ENCODE results near the gene COA1. TPM values are rescaled to one million over a fixed set of nuclear protein-coding genes. Genes with fewer than 3 reads are reported as not detected.
"Not testable (repeated sequence)": the region's sequence is repeated elsewhere in the genome, so short reads cannot be mapped to it uniquely, and the experiment has no call there.

The COA1 gene
- total RNA-seq, 1 donor = 35.0 TPM

DNA sequence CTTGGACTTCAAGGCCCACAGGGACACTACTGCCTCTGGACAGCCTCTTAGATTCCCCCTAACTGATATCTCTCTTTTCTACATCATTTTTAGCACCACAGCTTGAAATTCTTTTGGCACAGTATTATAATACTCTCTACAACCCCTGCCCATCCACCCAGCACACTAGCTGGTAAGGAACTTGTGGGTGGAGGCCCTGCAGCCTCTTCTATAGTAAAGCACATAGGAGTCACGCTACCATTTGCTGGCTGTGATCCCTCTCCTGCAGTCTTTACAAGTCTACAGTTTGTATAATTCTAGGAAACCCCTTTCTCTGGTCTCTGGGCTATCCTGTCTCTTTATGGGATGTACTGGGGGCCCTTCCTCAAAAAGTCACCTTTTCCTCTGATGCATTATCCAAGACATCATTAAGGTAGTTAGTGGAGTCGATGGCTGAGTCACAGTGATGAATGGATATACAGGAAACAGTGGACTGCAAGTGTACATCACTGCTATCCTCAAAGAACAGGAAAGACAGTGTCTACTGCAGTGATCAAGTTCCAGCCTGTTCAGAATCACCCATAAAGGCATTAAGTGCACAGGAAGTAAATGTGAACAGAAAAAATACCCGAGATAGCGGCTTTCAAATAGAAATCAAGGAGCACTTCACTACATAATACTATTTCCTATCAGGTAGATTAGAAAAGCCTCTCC is 92.1 kb downstream of the COA1 start:
- no peak for DNase-seq (ENCODE audit: low read depth in 2 of 3, low spot score in 2 of 3)

DNA sequence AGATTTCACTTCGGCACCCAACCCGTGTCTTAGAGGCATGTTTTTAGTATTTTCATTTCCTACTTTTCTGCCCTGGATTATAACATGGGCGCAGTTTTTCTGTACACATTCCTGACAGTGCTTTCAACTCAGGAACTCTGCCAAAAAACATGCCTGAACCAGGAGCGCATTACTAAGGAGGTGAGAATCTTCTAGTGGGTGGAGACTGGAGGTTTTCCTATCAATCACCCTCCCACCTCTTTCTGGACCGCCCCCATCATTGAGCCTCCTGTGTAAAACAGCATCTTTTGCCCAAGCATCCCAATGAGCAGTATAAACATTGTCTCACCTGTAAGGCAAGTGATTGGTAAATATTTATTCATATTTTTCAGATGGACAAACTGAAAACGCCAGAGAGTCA is 93.2 kb downstream of the COA1 start:
- DNase-seq (ENCODE audit: low read depth in 2 of 3, low spot score in 2 of 3) = no peak

DNA sequence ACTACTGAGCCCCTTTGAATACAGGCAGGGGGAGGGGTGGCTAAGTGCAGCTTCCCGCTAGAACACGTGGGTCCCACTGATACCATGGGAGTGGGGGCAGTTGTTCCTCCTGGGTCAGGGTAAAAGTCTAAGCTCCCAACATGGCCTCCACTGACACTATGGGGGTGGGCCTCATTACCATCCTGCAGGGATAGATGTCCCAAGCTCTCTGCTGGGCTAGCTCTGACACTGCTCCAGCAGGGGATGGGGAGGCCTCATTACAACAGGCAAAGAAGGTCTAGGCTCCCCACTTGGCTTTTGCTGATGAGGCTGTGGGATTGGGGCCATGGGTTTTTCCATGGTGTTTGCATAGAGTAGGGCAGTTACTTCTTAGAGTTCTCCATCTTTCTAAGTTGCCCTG is 94.9 kb downstream of the COA1 start:
- DNase-seq (ENCODE audit: low read depth in 2 of 3, low spot score in 2 of 3) = no peak

DNA sequence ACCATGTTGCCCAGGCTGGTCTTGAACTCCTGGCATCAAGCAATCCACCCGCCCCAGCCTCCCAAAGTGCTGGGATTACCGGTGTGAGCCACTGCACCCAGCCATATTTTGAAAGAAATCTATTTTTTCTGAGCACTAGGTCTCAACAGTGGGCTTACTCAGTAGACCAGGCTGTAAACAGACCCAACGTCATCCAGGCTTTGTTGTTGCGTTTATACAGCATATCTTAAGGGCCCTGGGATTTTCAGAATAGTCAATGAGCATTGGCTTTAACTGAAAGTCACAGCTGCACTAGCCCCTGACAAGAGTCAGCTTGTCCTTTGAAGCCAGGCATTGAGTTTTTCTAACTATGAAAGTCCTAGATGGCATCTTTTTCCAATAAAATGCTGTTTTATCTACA is 96.6 kb downstream of the COA1 start:
- no peak for DNase-seq (ENCODE audit: low read depth in 2 of 3, low spot score in 2 of 3)

DNA sequence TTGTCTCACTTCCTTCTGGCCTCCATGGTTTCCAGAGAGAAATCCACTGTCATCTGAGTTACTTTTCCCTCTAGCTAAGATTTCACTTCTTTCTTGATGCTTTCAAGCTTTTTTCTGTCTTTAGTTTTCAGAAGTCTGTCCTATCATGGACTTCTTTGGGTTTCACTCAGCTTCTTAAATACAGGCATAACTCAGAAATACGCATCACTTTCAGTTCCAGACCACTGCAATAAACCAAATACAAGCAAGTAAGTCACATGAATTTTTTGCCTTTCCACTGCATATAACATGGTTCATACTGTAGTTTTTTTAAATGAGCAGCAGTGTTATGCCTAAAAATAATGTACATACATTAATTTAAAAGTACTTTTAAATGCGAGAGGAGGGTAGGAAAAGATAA is 97.8 kb downstream of the COA1 start:
- no peak for DNase-seq (ENCODE audit: low read depth in 2 of 3, low spot score in 2 of 3)

DNA sequence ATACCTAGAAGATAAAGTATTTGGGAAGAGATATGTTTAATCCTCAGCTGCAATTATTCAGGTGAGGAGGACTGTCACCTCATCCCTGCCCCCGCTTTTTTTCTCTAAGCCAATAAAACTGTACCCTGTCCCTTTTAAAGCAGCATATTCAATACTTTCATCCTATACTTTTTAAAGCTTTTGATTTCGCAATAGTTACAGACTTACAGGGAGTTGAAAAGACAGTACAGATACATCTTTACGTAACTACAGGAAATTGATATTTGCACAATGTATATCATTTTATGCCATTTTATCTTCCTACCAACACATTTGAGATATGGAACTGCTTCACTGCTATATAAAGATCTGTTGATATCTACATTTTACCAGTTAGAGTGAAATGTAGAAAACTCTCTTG is 98.8 kb downstream of the COA1 start:
- DNase-seq (ENCODE audit: low read depth in 2 of 3, low spot score in 2 of 3) = no peak

DNA sequence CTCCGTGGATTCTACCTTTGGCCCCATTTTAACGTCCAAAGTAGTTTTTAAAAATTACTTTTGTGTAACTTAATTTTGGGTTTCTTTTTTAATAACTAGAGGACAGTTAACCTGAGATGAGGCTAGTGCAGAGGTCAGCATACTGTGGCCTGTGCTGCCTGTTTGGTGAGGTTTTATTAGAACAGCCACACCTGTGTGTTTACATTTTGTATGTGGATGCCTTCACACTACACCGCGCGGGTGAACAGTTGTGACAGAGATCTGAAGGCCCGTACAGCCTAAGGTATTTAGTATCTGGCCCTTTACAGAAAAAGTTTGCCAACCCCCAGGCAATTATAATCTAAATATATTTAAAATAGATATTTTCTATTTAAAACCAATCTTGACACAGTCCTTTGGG is 99.5 kb downstream of the COA1 start:
- no peak for DNase-seq (ENCODE audit: low read depth in 2 of 3, low spot score in 2 of 3)

DNA sequence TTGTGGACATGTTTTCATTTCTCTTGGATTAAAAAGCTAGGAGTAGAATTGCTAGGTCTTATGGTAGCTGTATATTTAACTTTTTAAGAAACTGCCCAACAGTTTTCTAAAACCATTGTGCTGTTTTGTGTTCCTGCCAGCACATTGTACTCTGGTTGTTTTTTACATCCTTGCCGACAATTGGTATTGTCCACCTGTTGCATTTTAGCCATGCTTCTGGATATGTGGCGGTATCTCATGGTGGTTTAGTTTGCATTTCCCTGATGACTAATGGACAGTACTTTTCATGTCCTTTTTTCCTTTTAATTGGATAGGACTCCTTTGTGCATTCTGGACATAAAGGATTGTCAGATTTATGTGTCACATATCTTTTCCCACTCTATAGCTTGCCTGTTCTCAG is 100.9 kb downstream of the COA1 start:
- no peak for DNase-seq (ENCODE audit: low read depth in 2 of 3, low spot score in 2 of 3)

DNA sequence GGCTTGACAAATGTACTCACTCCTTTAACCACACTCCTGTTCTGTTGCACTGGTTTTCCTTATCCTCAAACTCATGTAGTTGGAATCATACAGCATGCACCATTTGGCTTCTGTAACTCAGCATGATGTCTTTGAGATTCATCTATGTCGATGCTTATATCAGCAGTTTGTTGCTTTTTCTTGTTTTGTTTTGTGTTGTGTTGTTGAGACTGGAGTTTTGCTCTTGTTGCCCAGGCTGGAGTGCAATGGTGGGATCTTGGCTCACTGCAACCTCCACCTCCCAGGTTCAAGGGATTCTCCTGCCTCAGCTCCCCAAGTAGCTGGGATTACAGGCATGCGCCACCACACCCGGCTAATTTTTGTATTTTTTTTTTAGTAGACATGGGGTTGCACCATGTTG is 101.5 kb downstream of the COA1 start:
- not testable (repeated sequence) for DNase-seq (ENCODE audit: low read depth in 2 of 3, low spot score in 2 of 3)

DNA sequence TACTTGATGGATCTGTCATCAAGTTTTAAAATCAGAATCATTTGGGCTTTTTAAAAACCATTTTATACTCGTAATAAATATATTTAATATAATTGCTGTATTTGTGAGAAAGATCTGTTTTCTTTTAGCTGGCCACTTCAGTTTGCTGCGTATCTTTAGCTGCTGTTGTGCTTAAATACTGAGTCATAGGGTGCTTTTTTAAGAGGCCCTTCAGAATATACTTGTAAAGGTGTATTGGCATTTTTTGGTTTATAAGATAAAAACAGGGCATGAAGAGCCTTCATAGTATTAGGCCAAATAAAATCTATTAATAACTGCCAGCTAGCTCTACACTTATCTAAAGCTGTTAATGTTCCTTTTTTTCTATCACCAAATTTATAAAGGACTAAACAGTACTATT is 102.6 kb downstream of the COA1 start:
- DNase-seq (ENCODE audit: low read depth in 2 of 3, low spot score in 2 of 3) = no peak

DNA sequence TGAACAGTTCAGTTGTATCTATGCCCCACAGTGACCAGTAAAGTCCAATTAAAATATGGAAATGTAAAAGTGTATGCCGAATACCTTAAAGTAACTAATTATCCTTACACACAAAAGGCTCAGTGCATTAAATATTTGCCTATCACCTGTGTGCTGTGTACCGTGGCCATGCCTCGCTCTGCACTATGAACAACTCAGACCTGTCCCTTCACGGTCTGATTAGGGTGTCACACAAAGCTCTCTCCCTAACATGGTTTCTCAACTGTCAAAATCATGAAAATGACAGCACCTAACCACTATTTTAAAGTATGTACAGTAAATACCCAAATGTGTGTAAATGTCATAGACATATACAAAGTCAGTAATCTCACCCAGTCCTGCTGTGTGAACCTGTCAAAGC is 103.3 kb downstream of the COA1 start:
- DNase-seq (ENCODE audit: low read depth in 2 of 3, low spot score in 2 of 3) = no peak

DNA sequence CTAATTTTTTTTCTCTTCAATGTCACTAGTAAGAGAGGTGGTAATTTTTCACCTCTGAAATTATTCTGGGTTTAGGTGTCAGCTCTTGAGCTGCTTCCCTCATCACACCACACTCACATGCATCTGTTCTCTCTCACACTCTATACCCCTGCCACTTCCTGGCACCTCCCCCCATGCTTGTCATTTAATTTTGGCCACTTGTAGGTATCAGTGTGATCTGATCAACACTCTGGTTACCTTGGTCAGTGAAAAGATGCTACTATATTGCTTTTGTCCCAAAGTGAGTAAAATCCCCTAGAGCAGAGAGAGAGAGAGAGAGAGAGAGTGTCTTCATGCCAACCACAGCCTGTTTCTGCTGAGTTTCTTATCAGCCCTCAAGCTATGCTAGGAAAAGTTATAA is 103.9 kb downstream of the COA1 start:
- no peak for DNase-seq (ENCODE audit: low read depth in 2 of 3, low spot score in 2 of 3)

DNA sequence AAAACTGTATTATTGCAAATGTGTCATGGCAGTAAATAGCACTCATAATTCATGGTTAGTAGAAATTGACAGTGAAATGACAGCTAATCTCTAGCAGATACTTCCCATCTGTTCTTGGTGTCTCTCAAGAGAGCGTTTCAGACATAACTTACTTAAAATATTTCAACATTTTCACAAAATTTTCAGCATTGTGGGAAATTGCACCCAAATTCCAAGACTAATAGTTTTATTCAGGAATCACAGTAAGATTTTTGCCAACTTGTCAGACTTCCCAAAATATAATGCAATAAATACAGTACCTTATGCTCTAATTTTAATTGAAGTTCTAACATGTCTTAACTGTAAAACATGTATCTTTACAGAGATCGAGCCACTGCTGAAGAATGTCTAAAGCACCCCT is 105.2 kb downstream of the COA1 start:
- no peak for DNase-seq (ENCODE audit: low read depth in 2 of 3, low spot score in 2 of 3)

DNA sequence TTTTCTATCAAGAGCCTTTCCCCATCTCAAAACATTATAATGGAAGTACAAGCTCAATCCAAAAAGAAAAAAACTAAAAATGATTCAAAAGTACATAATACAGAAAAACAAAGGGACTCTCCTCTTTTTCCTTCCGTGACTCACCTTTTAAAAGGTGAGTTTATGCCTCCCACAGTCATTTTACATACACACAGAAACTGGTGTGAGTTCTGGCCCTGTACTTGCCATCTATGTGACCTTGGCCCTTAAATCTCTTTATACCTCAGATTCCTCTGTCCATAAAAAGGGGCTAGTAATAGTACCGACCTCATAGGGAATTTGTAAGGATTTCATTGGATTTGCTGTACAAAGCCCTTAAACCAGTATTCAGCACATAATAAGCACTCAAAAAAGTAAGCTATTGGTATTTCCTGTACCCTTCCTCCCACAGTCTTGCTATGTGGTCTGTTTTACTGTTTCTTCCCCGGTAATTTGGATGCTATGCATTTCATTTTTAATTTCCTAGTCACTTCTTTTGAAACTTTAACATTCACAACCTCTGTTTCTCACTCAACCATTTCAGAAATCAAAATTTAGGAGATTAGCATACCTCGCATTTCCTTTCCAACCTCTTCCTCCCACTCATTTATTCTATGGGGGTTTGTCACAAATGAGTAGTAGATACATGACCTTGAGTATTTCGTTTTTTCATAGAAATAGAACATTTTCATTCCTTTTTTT is 107.4 kb downstream of the COA1 start:
- no peak for DNase-seq (ENCODE audit: low read depth in 2 of 3, low spot score in 2 of 3)

DNA sequence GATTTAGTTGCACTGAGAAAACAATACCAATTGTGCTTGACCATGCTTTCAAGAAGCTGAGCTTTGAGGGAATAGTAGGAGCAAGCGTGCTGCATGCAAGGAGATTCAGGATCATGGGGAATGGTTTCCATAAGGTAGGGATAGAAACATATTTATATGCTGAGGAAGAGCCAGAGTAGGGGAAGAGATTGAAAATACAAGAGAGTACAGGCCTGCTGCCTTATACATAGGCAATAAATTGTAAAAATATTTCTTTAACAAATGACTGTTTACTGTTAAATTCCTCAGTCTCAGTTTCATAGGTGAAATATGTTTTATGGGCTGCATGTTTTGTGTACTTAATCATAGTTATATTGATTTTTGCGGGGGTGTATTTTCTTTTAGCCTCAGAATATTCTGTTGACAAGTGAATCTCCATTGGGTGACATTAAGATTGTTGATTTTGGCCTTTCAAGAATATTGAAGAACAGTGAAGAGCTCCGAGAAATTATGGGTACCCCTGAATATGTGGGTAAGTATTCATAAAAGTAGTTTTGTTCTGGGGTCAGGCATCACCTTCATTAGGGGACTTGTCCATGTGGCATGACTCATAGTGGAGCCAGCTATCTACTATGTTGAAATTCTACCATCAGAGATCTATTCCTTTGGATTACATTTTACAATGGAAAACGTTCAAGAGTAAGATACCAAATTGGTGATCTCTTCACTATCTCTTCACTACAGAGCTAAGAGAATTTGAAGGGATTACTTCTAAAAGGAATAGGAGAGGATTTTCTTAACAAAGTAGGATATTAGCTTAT is 109.9 kb downstream of the COA1 start:
- DNase-seq (ENCODE audit: low read depth in 2 of 3, low spot score in 2 of 3) = no peak

DNA sequence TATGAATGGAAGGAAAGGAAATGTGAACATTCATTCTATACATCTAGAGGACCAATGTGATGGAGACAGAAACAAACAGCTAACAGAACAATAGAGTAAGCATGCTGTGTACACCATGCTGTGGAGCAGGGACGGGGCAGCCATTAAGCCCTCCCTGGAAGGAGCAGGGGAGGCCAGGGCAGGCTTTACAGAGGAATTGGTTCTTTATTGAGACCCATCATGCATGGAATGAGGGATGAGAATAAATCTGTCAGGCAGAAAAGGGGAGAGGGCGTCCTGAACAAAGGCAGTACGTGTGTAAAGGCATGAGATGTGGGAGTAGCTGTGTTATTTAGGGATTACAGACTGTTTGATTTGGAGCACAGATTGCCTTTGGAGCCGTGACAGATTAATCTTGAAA is 111.2 kb downstream of the COA1 start:
- no peak for DNase-seq (ENCODE audit: low read depth in 2 of 3, low spot score in 2 of 3)

DNA sequence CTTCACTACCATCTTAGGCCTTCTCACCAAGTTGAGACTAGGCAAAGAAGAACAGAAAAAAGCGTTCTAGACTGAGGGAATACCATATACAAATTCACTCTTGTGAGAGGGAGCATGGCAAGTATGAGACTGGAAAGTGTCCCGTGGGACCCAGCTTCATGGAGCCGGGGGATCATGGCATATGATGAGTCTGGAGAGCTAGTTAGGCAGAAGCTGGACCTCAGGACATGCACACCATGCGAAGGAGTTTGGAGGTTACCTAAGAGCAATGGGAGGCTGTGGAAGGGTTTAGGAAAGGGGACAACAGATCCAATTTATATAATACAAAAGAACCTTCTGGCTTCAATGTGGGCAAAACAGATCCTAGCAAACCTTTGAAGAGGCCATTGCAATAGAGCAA is 112.3 kb downstream of the COA1 start:
- no peak for DNase-seq (ENCODE audit: low read depth in 2 of 3, low spot score in 2 of 3)

DNA sequence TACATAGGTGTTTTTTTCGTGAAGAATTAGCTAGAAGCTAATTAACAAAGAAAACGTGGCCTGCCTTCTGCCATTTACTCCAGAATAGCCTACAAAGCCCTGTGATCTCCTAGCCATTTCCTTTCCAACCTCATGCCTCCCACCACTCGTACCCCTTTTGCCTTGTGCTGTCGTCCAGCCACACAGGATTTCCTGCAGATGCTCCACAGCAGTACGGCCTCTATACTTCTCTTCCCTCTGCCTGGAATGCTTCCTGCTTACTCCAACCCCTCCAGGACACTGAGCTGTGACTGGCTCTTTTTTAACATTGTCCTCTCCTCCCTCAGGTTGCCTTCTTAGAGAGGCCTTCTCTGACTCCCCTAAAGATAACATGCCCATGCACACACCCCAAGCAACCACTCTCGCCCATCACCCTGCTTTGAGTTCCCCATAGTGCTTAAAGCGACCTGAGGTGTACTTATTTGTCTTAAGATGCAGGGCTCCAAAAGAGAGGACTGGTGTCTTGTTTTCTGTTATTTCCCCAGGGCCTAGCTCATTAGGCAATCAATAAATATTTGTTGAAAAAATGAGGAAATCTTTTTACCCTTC is 113.7 kb downstream of the COA1 start:
- no peak for DNase-seq (ENCODE audit: low read depth in 2 of 3, low spot score in 2 of 3)

DNA sequence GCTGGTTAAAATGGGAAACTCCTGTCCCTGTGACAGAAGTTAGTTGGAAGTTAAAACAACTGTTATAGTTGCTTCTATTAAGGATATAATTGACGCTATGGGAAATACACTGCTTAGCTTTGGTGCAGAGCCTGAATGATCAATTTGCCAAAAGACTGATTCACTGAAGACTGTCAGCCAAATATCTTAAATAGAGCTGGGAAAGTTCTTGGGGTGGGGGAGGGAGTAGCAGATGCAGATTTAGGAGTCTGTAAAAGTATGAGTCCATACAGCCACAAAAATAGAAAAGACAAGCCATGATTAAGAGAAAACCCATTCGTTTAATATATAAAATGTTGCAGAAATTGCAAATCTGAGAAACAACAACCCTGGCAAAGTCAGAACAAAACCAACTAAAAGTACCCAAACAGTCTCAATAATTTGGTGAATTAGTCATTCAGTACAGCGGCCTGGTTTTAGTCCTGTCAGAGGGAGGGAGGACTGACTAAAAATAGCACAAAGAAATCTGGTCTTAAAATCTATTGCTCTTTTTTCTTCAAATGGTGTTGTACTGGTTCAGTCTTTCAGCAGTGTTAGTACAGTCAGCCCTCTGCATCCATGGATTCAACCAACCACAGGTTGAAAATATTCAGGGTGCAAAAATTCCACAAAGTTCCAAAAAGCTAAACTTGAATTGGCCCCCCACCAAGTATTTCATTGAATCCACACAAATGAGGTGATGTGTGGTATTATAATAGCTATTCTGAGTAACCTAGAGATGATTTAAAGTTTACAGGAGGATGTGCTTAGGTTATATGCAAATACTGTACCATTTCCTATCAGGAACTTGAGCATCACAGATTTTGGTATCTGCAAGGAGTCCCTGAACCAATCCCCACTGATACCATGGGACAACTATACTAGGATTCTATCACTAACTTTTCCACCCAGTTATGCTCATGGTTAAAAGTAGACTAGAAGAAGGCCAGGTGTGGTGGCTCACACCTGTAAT is 116.4 kb downstream of the COA1 start:
- no peak for DNase-seq (ENCODE audit: low read depth in 2 of 3, low spot score in 2 of 3)

DNA sequence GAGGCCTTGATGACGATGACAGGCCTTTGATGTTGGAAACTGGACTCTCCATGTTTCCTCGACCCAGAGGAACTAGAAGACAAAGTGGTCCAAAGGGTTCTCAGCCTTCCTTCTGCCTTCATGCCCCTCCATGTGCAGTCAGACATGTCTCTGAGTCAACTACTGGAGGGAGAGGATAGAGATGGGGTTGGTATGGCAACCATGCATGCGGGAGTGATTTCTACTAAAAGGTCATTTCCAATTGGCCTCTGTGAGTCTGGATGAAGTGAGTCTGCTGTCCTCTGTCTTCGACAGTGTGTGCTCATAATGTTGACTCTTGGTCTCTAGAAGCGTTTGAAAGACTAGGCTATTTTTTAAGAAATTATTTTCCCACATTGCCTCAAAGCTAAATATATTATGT is 117.2 kb downstream of the COA1 start:
- DNase-seq (ENCODE audit: low read depth in 2 of 3, low spot score in 2 of 3) = no peak

All from hematopoietic multipotent progenitor cell (in vitro differentiated cells).